Activated CD8-positive, alpha-beta T cell treated with anti-CD3 and anti-CD28 coated beads for 36 hours (primary cell): ENCODE data around the gene MRPL34. TPM values are rescaled to one million over a fixed set of nuclear protein-coding genes. Genes with fewer than 3 reads are reported as not detected.

Source experiments
- ATAC-seq: fragments of 200-7000 bp; cut with Tn5 transposase; one replicate; pipeline ENCODE4 v1.10.0; 2021; ENCODE audit warnings: mild to moderate bottlenecking, moderate library complexity
- CTCF ChIA-PET: fragments of 350-600 bp; sonication (Branson Sonifier 250); formaldehyde crosslinking; loops from one replicate; lab custom pipeline; 2021; ENCODE audit warnings: antibody characterized with exemption; lab: Charles Lee
- POLR2A ChIA-PET: fragments of 350-600 bp; sonication (Branson Sonifier 250); formaldehyde crosslinking; loops from one replicate; lab custom pipeline; 2021; ENCODE audit warnings: antibody characterized with exemption; lab: Charles Lee
- DNase-seq: peaks from one replicate; pipeline ENCODE4 v3.0.0-alpha.2; 2020
- H3K27ac Mint-ChIP-seq: one replicate; pipeline ENCODE4 v1.8.0; 2021; ENCODE audit warnings: mild to moderate bottlenecking, mixed read lengths
- H3K27me3 Mint-ChIP-seq: one replicate; pipeline ENCODE4 v1.8.0; 2021; ENCODE audit warnings: mixed read lengths
- H3K36me3 Mint-ChIP-seq: one replicate; pipeline ENCODE4 v1.8.0; 2021; ENCODE audit warnings: low read depth, mixed read lengths
- H3K4me1 Mint-ChIP-seq: one replicate; pipeline ENCODE4 v1.8.0; 2021; ENCODE audit warnings: low read depth, mixed read lengths
- H3K4me3 Mint-ChIP-seq: one replicate; pipeline ENCODE4 v1.8.0; 2021; ENCODE audit warnings: mild to moderate bottlenecking, moderate library complexity, mixed read lengths
- H3K9me3 Mint-ChIP-seq: one replicate; pipeline ENCODE4 v1.8.0; 2021; ENCODE audit warnings: mixed read lengths
- CTCF ChIP-seq: fragments of 200-600 bp; IDR thresholded peaks from one replicate; pipeline ENCODE4 v1.8.0; 2022; ENCODE audit warnings: antibody characterized with exemption, mild to moderate bottlenecking
- intact Hi-C: fragments of 100-400 bp; cut with micrococcal nuclease; formaldehyde crosslinking; loops from one replicate; pipeline ENCODE4 v1.10.0; 2022
- total RNA-seq, 2 experiments: library from RNA; stranded (reverse); gene quantifications; one replicate each; pipeline ENCODE4 v1.2.3, GENCODE V29; 2021

Gene MRPL34
- total RNA-seq, 2 experiments from 2014 or later = 101 to 107 TPM

GRCh38 chr19:17347361-17347760 lies 41.7 kb downstream of the MRPL34 start:
- Mint-ChIP-seq H3K27ac (no peak overlapping the region), H3K9me3 (no peaks in the 10 kb centered on the region), H3K4me3 (no peak overlapping the region), H3K36me3 (peaks cover 2% of the 10 kb centered on the region), H3K4me1 (peaks cover 7% of the 10 kb centered on the region), H3K27me3 (peaks cover 23% of the 10 kb centered on the region)
- ATAC-seq (no peak), DNase-seq (no peak)
- CTCF ChIA-PET = interaction anchor here (0.6 to 3.9 kb wide), 8 partner anchors 10 to 83 kb away, joined by 3 to 18 read pairs (median 4); partner anchors contain the start of gene BST2
- TF ChIP-seq CTCF = no peak
- POLR2A ChIA-PET = interaction anchor here (1.2 to 1.6 kb wide), 2 partner anchors 9 to 45 kb away, joined by 3 read pairs; no protein-coding TSS in a partner anchor
- intact Hi-C loops = loop anchor here (5.0 kb wide), 1 partner anchor 40 kb away; no protein-coding TSS in a partner anchor

- CTCF ChIA-PET = interaction anchor here (1.1 to 3.9 kb wide), 6 partner anchors 10 to 58 kb away, joined by 3 to 18 read pairs (median 5); partner anchors contain the start of gene BST2
- peaks cover 23% of the 10 kb centered on the region for H3K27me3 Mint-ChIP-seq
- no peaks in the 10 kb centered on the region for H3K9me3 Mint-ChIP-seq
- ATAC-seq (no peak), DNase-seq (no peak)
- POLR2A ChIA-PET = interaction anchor here (1.2 to 1.6 kb wide), 2 partner anchors 9 to 44 kb away, joined by 3 read pairs; no protein-coding TSS in a partner anchor
- H3K36me3 Mint-ChIP-seq = peaks cover 2% of the 10 kb centered on the region
- peaks cover 7% of the 10 kb centered on the region for H3K4me1 Mint-ChIP-seq
- H3K4me3 Mint-ChIP-seq = no peak overlapping the region
- intact Hi-C loops = loop anchor here (5.0 kb wide), 1 partner anchor 39 kb away; no protein-coding TSS in a partner anchor
- no peak overlapping the region for H3K27ac Mint-ChIP-seq
- no peak for TF ChIP-seq CTCF
These were observed 42.2 kb downstream of the MRPL34 start for GRCh38 chr19:17347877-17348276.

- DNase-seq (no peak), ATAC-seq (no peak)
- POLR2A ChIA-PET = no interaction called here
- CTCF ChIA-PET = interaction anchor here (0.8 to 3.9 kb wide), 2 partner anchors 37 to 40 kb away, joined by 3 to 18 read pairs; no protein-coding TSS in a partner anchor
- no peaks in the 10 kb centered on the region for H3K9me3 Mint-ChIP-seq
- peaks cover 23% of the 10 kb centered on the region for H3K27me3 Mint-ChIP-seq
- no peak overlapping the region for H3K4me3 Mint-ChIP-seq
- intact Hi-C loops = loop anchor here (5.0 kb wide), 1 partner anchor 39 kb away; no protein-coding TSS in a partner anchor
- no peak overlapping the region for H3K27ac Mint-ChIP-seq
- peaks cover 2% of the 10 kb centered on the region for H3K36me3 Mint-ChIP-seq
- peaks cover 7% of the 10 kb centered on the region for H3K4me1 Mint-ChIP-seq
- TF ChIP-seq CTCF = no peak
These were observed 43.0 kb downstream of the MRPL34 start for GRCh38 chr19:17348700-17349099.

- DNase-seq (no peak), ATAC-seq (no peak)
- no peaks in the 10 kb centered on the region for H3K9me3 Mint-ChIP-seq
- TF ChIP-seq CTCF = no peak
- ChIA-PET CTCF (no interaction called here), POLR2A (no interaction called here)
- peaks cover 5% of the 10 kb centered on the region for H3K4me1 Mint-ChIP-seq
- H3K27me3 Mint-ChIP-seq = peaks cover 23% of the 10 kb centered on the region
- no peak overlapping the region for H3K27ac Mint-ChIP-seq
- no peak overlapping the region for H3K4me3 Mint-ChIP-seq
- no peaks in the 10 kb centered on the region for H3K36me3 Mint-ChIP-seq
- intact Hi-C loops = no loop called here
These were observed 46.3 kb downstream of the MRPL34 start for GRCh38 chr19:17351815-17352435.

GRCh38 chr19:17352608-17353280 lies 47.1 kb downstream of the MRPL34 start:
- no peak for TF ChIP-seq CTCF
- Mint-ChIP-seq H3K4me1 (peaks cover 5% of the 10 kb centered on the region), H3K27me3 (peaks cover 17% of the 10 kb centered on the region), H3K27ac (no peak overlapping the region), H3K36me3 (no peaks in the 10 kb centered on the region), H3K4me3 (no peak overlapping the region), H3K9me3 (no peaks in the 10 kb centered on the region)
- DNase-seq (no peak), ATAC-seq (no peak)
- CTCF ChIA-PET = no interaction called here
- intact Hi-C loops = no loop called here
- POLR2A ChIA-PET = no interaction called here
